OCI-M1 (cell line): Measurements from ENCODE around the gene PARD3.

ENCODE experiments used
- DNase-seq: peaks from one replicate; lab custom pipeline; 2025; lab: John Stamatoyannopoulos, UW

PARD3 gene

DNA sequence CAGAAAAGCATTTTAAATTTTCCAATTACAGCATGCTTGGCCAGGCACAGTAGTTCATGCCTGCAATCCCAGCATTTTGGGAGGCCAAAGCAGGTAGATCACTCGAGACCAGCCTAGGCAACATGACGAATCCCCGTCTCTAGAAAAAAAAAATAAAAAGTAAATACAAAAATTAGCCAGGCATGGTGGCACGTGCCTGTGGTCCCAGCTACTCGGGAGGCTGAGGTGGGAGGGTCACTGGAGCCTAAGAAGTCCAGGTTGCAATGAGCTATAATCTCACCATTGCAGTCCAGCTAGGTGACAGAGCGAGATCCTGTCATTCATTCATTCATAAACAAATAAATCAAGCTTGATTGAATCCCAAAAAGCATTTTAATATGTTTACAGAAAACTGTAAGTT lies 234.9 kb downstream of the PARD3 start:
- DNase-seq: no peak

DNA sequence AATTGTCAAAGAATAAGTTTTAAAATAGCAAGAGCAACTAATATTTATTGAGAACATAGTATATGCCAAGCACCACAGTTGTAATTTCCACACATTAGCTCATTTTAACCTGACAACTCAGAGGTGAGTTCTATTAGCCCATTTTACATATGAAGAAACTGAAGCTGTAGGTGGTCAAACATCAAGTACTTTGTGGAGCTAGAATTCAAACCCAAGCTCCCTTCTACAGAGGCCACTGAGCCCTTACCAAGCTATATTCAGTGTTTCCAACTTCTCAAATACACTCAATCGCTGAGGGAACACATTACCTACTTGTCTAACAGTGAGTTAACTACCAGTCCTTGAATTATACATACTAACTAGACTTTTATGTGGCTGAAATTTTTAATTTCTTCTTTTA lies 236.6 kb downstream of the PARD3 start:
- DNase-seq: no peak

DNA sequence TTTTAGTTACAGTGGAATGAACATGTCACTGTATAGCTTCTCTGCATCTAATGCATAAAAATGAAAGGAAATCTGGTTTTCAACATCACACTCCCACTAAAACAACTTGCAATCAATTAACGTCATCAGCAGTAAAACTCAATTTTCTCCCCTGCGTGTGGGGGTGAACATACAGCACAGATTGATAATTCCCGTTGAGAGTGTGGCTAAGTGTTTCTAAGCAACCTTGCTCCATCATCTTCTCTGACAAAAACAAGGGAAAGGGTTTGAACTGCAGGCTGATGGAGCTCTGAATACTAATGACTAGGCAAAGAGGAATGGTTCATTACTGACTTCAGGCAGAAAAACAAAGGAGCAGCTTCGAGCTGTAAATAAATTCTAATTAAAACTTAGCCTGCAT lies 238.3 kb downstream of the PARD3 start:
- no peak for DNase-seq

DNA sequence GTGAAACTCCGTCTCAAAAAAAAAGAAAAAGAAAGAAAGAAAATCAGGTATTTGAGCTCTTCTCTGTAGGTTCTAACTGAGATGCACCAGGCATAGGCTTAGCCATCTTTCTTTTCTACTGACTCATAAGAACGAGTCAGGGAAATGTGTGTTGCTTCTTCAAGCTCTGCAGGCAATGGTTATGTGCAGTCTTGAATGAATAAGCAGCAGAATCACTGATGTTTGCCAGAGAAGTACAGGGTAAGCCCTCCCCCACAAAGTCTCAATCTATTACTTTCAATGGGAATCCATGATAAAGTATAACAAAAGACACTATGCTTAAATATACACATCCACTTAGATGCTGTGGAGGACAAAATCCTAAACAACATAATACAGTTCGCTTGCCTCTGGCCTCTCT lies 239.2 kb downstream of the PARD3 start:
- no peak for DNase-seq

DNA sequence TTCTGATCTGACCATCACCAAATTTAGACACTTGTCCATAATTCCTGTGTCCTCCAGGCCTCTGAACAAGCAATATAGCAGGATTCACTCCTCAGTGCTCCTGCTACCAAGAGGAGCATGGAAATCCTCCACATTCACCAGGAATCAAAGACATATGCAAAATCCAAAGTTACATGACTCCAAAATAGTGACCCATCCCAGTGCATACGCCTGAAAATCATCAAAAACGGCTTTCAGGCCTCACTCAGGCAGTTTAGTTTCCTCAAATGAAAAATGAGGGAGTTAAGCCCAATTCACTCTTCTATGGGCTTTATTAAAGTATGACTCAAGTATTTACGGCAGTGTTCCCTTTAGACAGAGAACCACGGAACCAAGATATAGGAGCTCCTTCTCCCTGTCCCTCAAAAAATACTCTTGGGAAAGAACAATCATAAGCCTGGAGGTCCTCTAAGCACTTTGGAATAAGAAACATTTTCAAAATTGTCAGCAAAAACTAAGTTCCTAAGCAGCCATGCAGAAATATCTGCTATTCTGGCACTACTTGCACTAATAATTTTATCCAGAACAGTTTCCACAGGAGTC lies 240.7 kb downstream of the PARD3 start:
- DNase-seq: no peak

DNA sequence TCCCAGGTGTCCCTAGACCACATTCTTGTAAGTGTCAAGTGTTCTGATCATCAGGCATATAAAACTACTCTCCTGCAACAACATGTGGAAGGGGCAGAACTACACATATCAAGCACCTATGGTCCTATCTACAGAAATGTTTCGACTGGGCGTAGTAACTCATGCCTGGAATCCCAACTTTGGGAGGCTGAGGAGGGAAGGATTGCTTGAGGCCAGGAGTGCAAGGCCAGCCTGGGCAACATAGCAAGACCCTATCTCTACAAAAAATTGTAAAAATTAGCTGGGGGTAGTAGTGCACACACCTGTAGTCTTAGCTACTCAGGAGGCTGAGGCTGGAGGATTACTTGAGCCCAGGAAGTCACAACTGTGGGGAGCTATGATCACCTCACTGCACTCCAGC lies 244.2 kb downstream of the PARD3 start:
- DNase-seq: no peak

DNA sequence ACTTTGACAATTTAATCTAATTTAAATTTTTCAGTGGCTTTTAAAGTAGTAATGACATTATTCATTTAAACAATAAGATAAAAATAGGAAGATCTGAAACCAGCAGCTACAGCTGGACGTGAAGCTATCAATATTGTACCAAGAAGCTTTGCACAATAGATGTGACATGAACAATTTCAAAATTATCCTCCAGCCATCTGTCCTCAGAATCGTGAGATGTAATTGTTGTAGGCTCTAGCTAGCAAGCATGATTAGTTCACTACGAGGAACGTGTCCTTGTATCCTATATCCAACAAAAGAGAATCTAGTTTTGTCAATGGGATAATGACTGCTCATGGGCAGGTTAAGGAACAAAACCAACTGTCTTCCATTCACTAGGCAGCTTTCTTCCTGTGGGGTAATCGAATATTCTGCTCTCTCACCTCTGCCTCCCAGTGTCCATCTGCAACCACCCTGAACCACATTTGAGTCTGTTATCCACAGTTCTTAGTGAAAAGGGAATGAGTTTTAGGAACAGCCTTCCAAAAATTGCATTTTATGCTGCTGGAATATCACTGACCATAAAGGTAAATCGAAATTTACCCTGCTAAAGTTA lies 247.3 kb downstream of the PARD3 start:
- no peak for DNase-seq

DNA sequence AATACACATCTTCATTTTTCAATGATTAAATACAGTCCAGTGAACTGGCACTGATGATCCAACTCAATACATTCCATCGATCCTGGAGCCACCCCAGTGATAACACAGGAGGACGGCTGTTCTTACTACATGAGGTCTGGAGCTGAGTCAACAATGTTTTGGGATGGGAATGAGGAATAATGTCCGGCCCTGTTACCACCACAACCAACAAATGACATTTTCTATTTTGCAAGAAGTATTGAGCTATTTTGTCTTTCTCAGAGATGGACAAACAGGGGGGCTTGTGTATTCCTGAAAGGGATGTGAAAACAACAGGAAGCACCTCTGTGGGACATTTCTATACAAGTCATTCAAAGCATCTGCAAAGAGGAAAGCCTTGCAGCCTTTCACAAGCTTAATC lies 249.2 kb downstream of the PARD3 start:
- no peak for DNase-seq

DNA sequence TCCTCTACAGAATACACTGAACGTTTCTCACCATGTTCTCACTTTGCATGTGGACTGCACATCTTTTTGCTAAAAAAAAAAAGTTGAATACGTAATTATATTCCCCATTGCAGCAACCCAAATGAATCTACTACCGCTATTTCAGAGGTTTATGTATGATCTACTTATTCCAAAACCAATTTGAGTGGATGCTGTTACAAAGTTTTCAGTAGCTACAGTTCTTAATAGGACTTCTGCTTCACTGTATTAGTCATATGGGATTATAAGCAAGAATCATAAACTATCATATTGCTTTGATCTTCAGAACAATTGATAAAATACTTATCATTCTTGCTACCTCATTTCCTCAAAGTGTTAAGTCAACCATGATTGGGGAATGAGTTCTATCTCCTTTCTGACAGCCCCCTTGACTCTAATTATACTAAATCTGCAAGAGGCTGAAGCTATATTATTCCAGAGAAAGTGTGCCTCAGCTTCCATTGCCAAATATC lies 257.0 kb downstream of the PARD3 start:
- no peak for DNase-seq

DNA sequence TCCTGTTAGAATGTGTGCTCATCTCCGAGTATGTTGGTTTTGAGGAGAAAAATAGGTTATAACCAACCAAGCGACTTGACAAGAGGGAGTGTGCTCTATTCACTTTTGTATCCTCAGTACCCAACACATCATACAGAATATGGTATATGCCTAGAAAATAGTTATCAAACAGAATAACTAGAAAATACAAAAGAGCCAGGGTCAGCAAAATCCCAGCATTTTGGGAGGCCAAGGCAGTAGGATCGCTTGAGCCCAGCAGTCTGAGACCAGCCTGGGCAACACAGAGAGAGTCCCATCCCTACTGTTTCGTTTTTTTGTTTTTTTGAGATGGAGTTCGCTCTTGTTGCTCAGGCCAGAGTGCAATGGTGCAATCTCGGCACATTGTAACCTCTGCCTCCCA lies 257.9 kb downstream of the PARD3 start:
- no peak for DNase-seq

DNA sequence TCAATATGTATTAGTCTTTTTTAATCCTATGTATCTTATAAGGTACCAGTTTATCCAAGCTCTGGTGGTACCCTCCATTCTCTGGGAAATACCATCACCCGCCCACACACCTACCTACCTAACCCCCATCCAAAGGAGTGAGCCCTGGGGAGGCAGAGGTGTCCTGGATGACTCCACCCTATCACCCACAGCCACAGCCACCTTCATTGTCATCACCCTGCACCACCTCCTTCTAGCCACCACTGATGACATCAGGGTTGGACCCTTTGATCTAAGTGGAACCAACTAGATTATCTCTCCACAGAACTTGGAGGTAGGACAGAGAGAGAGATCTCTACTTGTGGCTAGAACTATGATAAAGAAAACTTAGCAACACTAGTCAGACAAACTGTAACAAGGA lies 259.4 kb downstream of the PARD3 start:
- DNase-seq: no peak

DNA sequence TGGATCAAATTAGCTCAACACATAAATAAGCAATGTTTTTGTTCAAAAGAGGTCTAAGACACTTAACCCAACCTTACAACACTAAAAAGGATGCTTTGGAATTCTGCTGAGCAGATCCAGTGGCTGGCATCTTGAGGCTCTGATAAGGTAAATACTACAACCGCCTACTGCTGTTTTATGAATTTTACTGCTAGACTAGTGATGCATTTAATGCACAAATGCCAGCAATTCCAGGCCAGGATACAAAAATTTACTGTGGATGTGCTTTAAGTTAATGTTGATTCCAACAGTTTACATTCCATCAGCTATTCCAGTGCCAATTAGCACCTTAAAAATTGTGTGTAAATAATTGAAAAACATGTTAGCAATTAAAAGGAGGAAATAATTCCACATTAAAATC lies 261.3 kb downstream of the PARD3 start:
- no peak for DNase-seq

DNA sequence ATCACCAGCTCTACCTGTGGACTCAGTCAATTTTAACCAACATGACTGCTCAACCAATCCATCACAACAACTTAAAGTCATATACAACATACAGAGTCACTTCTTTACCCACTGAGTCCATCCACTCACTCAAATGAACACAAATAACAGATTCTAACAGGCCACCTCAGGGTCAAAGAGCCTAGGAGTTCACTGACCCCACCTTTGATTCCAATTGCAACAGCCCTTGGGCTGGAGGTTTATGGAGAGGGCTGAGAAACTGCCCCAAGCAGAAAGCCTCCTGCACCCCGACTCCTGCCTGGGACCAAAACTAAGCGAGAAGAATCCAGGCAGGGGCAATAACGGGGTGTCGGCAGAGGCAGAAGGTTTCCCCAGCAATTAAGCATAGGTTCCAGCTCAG lies 263.8 kb downstream of the PARD3 start:
- DNase-seq: no peak

DNA sequence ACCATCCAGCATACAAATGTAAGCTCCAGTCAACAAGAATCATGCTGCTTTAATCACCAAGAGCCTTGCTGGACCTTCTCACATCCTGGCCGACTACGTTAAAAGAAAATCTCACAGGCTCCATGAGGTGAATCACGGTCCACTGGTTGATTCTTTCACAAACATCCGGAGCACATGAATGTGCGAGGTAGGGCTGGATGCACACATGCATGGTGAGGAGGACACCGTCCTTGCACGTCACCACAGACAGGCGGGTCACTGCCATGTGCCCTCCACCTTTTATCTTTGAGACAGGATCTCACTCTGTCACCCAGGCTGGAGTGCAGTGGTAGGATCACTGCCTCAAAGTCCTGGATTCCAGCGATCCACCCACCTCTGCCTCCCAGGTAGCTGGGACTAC lies 265.1 kb downstream of the PARD3 start:
- DNase-seq: no peak

DNA sequence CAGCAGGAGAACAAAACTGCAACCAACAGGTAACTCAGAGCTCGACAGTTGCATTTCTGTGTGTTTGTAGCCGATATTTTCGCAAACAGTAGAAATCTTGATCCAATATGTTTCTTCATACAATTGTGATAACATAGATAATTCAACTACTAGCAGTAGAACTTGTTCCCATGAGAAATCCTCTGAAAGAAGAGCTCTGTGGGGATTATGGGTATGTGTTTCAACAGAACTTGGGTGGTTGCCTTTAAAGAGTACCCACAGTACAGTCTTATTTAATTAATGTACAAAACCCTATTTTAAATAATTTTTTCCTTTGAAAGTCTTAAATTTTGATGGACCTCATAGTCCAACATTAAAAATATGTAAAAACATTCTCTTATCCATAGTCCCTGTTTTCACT lies 266.1 kb downstream of the PARD3 start:
- DNase-seq: no peak

DNA sequence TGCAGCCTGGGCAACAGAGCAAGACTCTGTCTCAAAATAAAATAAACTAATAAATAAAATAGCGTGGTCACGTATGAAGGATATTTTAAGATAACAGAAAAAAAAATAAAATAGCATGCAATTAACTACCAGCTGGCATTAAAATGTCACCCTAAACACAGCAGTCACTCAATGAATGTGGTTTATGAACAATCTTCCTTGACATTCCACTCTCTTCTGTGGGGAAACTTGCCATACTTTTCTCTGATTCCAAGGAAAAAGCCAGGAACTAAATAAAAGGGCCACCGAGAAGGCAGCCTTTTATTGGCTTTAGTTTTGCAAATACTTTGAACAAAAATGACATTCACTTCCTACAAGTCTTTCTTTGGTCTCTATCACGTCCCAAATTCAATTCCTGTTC lies 266.6 kb downstream of the PARD3 start:
- DNase-seq: no peak

DNA sequence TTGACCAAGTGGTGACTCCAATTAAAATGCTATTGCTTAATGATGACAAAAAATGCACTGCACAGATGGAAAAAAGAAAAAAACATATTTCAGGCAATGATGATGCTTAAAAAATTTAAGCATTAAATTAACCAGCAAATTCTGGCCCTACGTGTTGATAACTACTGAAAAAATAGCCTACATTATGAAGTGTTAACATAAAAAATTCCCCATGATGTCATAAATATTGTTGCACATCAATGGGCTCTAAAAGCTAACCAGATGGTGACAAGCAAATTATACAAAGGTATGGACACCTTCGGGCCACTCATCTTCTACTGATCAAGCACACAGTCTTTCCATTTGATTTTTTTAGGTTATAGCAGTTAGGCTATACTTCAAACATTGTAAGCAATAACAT lies 267.4 kb downstream of the PARD3 start:
- no peak for DNase-seq

DNA sequence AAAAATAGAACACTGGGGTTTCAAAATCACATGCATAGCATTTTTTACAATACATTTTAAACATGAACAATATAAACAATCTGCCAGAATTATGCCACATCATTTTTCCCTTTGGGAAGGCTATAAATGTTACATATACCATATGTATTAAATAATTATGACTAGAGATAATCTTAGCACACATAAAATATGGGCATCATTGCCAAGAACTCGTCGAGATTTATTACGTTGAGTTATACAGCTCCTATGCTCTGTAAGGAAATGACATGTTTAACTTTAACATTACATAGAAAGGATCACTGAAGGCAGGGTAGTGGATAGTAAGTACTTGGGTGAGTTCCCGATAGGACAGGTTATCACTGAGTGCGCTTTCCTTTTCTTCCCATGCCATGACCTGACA lies 267.8 kb downstream of the PARD3 start:
- DNase-seq: no peak

DNA sequence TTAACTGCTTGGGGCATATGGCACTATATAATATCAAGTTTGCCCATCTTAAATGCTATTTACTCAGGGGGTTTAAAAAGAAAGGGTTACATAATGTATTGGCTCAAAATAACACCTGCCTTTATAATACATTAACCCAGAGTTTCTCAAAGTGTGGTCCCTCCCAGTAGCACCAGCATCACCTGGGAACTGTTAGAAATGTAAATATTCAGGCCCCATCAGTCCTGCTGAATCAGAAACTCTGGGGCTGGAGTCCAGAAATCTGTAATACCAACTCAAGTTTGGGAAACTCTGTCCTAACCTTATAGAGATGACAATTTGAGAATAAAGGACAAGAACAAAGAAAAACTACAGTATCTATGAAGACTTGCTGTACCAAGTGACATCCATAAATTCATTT lies 270.7 kb downstream of the PARD3 start:
- DNase-seq: no peak

DNA sequence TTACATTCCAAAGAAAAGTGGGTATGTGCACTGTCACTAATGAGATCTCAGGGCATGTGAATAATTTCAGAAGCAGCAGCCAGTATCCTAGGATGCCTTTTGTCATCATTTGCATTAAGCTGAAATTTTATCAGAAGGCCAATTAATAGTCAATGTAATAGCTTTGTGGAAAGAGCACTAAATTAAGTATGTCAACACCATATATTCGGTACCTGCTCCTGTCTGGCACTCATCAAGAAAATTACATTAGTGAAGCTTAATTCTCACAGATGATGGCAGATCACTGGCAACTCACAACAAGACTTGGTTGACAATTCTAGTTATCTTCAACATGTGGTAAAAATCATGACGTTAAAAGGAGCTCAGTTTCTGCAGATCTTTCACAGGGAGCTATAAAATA lies 271.4 kb downstream of the PARD3 start:
- DNase-seq: no peak

DNA sequence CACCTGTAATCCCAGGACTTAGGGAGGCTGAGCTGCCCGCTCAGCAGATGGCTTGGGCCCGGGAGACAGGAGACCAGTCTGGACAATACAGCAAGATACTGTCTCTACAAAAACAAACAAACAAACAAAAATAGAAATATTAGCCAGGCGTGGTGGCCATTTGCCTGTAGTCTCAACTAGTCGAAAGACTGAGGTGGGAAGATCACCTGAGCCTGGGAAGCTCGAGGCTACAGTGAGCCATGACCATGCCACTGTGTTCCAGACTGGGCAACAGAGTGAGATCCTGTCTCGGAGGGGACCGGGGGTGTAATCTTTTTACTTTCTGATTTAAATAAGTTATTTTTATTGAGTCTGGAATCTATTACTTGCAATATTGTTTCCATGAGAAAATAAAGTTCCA lies 274.6 kb downstream of the PARD3 start:
- no peak for DNase-seq

DNA sequence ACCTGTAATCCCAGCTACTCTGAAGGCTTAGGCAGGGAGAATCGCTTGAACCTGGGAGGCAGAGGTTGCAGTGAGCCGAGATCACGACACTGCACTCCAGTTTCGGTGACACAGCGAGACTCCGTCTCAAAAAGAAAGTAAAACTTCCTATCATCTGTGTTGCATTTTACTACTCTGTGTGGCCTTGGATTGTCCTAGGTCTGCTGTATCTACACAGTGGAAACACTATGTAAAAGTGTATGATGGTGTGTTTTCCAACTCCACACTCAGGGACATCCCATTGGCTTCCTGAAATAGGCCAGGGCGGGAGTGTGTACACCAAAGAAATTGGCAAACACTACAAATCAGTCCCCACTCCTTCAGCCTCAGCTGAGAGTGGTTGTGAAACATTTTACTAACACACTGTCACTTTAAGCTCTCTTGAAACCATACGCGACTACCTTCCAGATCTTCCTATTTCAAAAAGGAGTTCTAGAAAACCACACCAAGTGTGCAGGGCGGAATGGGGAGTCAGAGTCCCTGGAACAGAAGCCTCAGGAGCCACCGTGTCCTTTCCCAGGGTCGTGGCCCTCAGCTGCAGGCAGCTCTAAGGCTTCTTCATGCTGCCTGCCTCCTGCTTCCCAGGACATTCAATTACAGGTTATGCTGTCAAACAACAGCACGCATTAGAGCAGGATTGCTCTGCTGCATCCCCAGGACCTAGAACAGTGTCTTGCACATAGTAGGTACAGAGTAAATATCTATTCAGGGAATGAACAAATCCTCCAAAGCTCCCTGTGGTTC lies 275.4 kb downstream of the PARD3 start:
- peak; percentile 37 for DNase-seq

DNA sequence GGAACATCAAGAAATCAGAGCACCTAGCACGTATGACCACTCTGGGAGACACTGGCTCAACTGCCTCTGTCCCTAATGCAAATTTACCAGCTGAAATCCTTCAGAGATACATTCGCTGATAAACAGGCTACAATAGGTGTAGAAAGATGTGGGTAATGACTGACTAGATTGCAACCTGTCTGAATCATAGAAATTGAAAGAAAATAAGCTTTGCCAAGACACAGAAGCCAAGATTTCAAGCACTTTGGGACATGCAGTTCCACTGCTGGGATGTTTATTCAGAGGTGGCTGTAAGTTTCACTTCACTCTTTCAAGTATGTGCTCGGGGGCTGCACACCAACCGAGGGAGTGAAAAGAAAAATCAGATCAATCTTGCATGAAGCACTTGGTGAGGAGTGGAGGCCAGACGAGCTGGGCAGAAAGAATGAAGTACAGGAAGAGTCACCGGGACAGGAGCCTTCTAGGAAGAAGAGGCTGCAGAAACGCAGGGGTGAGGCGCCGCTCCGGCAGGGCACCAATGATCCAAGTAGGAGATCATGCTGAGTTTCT lies 276.7 kb downstream of the PARD3 start:
- DNase-seq: no peak
